ENCODE measurements around the gene OR5B12.

DNA sequence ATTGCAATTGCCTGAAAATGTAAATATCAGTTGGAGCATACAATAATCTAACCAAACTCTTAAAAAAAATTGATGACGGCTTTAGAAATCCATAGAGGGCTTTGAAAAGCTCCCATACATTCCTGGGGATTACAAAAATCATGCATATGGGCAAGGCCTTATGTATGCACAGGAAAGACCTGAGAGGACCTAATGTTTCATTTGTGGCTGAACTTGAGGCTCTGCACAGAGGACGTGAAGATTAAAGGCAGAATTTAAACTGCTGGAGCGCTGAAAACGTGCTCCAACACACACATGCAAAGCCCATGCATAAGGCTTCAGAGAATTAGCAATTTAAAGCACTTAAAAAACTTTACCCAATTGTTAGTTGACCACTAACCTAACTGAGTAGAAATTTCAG lies 3.5 kb downstream of the OR5B12 start:
- TF ChIP-seq, protein P1, sequence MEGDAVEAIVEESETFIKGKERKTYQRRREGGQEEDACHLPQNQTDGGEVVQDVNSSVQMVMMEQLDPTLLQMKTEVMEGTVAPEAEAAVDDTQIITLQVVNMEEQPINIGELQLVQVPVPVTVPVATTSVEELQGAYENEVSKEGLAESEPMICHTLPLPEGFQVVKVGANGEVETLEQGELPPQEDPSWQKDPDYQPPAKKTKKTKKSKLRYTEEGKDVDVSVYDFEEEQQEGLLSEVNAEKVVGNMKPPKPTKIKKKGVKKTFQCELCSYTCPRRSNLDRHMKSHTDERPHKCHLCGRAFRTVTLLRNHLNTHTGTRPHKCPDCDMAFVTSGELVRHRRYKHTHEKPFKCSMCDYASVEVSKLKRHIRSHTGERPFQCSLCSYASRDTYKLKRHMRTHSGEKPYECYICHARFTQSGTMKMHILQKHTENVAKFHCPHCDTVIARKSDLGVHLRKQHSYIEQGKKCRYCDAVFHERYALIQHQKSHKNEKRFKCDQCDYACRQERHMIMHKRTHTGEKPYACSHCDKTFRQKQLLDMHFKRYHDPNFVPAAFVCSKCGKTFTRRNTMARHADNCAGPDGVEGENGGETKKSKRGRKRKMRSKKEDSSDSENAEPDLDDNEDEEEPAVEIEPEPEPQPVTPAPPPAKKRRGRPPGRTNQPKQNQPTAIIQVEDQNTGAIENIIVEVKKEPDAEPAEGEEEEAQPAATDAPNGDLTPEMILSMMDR (IDR thresholded peaks at IDR 0.05; ENCODE audit: low read depth, low read length, missing input control), result no peak
- no peak for TF ChIP-seq FOXA1 (IDR thresholded peaks at IDR 0.05)
- no peak for TF ChIP-seq TAF1 (conservative IDR thresholded peaks at IDR 0.05)
- no peak for TF ChIP-seq YY1 (IDR thresholded peaks at IDR 0.05)
- TF ChIP-seq GABPA (IDR thresholded peaks at IDR 0.05 in 1 of 2, conservative IDR thresholded peaks at IDR 0.05 in 1 of 2), result no peak
- TF ChIP-seq, protein P2, sequence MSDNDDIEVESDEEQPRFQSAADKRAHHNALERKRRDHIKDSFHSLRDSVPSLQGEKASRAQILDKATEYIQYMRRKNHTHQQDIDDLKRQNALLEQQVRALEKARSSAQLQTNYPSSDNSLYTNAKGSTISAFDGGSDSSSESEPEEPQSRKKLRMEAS (IDR thresholded peaks at IDR 0.05), result no peak
- no peak for TF ChIP-seq SP1 (IDR thresholded peaks at IDR 0.05)
- TF ChIP-seq, protein P3, sequence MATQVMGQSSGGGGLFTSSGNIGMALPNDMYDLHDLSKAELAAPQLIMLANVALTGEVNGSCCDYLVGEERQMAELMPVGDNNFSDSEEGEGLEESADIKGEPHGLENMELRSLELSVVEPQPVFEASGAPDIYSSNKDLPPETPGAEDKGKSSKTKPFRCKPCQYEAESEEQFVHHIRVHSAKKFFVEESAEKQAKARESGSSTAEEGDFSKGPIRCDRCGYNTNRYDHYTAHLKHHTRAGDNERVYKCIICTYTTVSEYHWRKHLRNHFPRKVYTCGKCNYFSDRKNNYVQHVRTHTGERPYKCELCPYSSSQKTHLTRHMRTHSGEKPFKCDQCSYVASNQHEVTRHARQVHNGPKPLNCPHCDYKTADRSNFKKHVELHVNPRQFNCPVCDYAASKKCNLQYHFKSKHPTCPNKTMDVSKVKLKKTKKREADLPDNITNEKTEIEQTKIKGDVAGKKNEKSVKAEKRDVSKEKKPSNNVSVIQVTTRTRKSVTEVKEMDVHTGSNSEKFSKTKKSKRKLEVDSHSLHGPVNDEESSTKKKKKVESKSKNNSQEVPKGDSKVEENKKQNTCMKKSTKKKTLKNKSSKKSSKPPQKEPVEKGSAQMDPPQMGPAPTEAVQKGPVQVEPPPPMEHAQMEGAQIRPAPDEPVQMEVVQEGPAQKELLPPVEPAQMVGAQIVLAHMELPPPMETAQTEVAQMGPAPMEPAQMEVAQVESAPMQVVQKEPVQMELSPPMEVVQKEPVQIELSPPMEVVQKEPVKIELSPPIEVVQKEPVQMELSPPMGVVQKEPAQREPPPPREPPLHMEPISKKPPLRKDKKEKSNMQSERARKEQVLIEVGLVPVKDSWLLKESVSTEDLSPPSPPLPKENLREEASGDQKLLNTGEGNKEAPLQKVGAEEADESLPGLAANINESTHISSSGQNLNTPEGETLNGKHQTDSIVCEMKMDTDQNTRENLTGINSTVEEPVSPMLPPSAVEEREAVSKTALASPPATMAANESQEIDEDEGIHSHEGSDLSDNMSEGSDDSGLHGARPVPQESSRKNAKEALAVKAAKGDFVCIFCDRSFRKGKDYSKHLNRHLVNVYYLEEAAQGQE (IDR thresholded peaks at IDR 0.05), result no peak
- no peak for TF ChIP-seq RXRA (IDR thresholded peaks at IDR 0.05)

Data from liver (tissue), 3 donors.